GM12878 (cell line): ENCODE data around the gene PHF20. TPM values are rescaled to one million over a fixed set of nuclear protein-coding genes. Genes with fewer than 3 reads are reported as not detected.

Experiments
- ATAC-seq: fragments of 200-7000 bp; cut with Tn5 transposase; 3 replicates; pipeline ENCODE4 v1.9.1; 2020; ENCODE audit warnings: mild to moderate bottlenecking, moderate library complexity
- BruUV-seq: library from RNA; stranded (reverse); fragments of 400-500 nt; replicated peaks from 2 replicates; lab custom pipeline; 2021; lab: Mats Ljungman, UMichigan
- CTCF ChIA-PET: fragments of 300-600 bp; sonication (Branson Sonifier 250); formaldehyde crosslinking; extraction: SDS; loops from one replicate; lab custom pipeline; 2021; ENCODE audit warnings: inconsistent platforms; lab: Yijun Ruan, JAX
- POLR2A ChIA-PET: fragments of 350-600 bp; formaldehyde crosslinking; extraction: SDS; loops from one replicate; lab custom pipeline; 2021; ENCODE audit warnings: inconsistent platforms; lab: Charles Lee
- RAD21 ChIA-PET: fragments of 300-600 bp; sonication (Branson Sonifier 250); formaldehyde crosslinking; loops from one replicate; lab custom pipeline; 2023; ENCODE audit warnings: antibody characterized with exemption; ENCODE audit not compliant: unreplicated experiment; lab: Charles Lee
- SMC1A ChIA-PET: fragments of 300-600 bp; sonication (Branson Sonifier 250); formaldehyde crosslinking; loops from one replicate; lab custom pipeline; 2023; ENCODE audit not compliant: unreplicated experiment, uncharacterized antibody; lab: Charles Lee
- DNase-seq: peaks from one replicate; pipeline ENCODE4 v3.0.0-alpha.2; 2011; ENCODE audit warnings: low read depth, low spot score
- FAIRE-seq: peaks from 3 replicates; lab custom pipeline; 2011; peaks lifted over from hg19 to GRCh38; lab: Jason Lieb, UNC
- H2AFZ ChIP-seq: 2 replicates; pipeline ENCODE4 v1.6.0; 2011; ENCODE audit warnings: low read depth, low read length, control low read depth; ENCODE audit not compliant: control insufficient read depth
- H3K27ac ChIP-seq: 2 replicates; pipeline ENCODE4 v1.5.1; 2011; ENCODE audit warnings: control low read depth; ENCODE audit not compliant: control insufficient read depth, insufficient read depth
- H3K27me3 ChIP-seq, 2 experiments: replicated peaks in 1 of 2; 2 replicates each; pipeline versions ENCODE4 v1.6.0 to v1.6.1; 2011; ENCODE audit warnings: low read length in 1 of 2; ENCODE audit not compliant: control insufficient read depth in 2 of 2, insufficient read depth in 2 of 2
- H3K36me3 ChIP-seq, 2 experiments: 2 replicates each; pipeline ENCODE4 v1.5.1; 2011; ENCODE audit warnings: low read length in 1 of 2; ENCODE audit not compliant: control insufficient read depth in 2 of 2, insufficient read depth in 2 of 2
- H3K4me1 ChIP-seq: 2 replicates; pipeline ENCODE4 v1.6.1; 2011; ENCODE audit warnings: mild to moderate bottlenecking, low read length, moderate library complexity, mixed read lengths; ENCODE audit not compliant: control insufficient read depth, insufficient read depth
- H3K4me2 ChIP-seq: 2 replicates; pipeline ENCODE4 v1.6.0; 2011; ENCODE audit warnings: control low read depth; ENCODE audit not compliant: control insufficient read depth, insufficient read depth
- H3K4me3 ChIP-seq: fragments of 200-600 bp; sonication (generic); 2 replicates; pipeline ENCODE4 v1.5.1; 2016
- H3K79me2 ChIP-seq: 2 replicates; pipeline ENCODE4 v1.6.0; 2011; ENCODE audit warnings: low read length; ENCODE audit not compliant: control insufficient read depth, insufficient read depth
- H3K9ac ChIP-seq: 2 replicates; pipeline ENCODE4 v1.8.0; 2011; ENCODE audit warnings: low read length, control low read depth, mixed read lengths; ENCODE audit not compliant: control insufficient read depth, insufficient read depth
- H3K9me3 ChIP-seq: replicated peaks from 3 replicates; pipeline ENCODE4 v1.5.1; 2011; ENCODE audit warnings: mild to moderate bottlenecking, low read length; ENCODE audit not compliant: control insufficient read depth, insufficient read depth
- H4K20me1 ChIP-seq: 2 replicates; pipeline ENCODE4 v1.6.0; 2011; ENCODE audit not compliant: control insufficient read depth, insufficient read depth
- BCL11A ChIP-seq: IDR thresholded peaks from 2 replicates; pipeline ENCODE4 v1.6.1; 2011; ENCODE audit warnings: low read depth, low read length
- BHLHE40 ChIP-seq, 2 experiments: fragments of 450-650 bp in 1 of 2; IDR thresholded peaks; 2 replicates each; pipeline ENCODE4 v1.6.1; 2011 to 2017; ENCODE audit warnings: low read depth in 2 of 2, borderline replicate concordance in 1 of 2, improper control_type of control experiment in 1 of 2, low read length in 1 of 2, mild to moderate bottlenecking in 1 of 2
- CBFB ChIP-seq: IDR thresholded peaks from 2 replicates; pipeline ENCODE4 v1.6.1; 2016; ENCODE audit warnings: antibody characterized with exemption, low read depth
- EGR1 ChIP-seq, 2 experiments: IDR thresholded peaks; 1 replicate in 1 of 2; 2 replicates in 1 of 2; pipeline ENCODE4 v1.6.1; 2011 to 2012; ENCODE audit warnings: low read depth in 2 of 2, low read length in 2 of 2, borderline replicate concordance in 1 of 2, mild to moderate bottlenecking in 1 of 2, moderate library complexity in 1 of 2
- HCFC1 ChIP-seq: fragments of 150-350 bp; IDR thresholded peaks from 2 replicates; pipeline ENCODE4 v1.6.1; 2014; ENCODE audit warnings: low read length
- IRF4 ChIP-seq: IDR thresholded peaks from 2 replicates; pipeline ENCODE4 v1.6.1; 2011; ENCODE audit warnings: low read depth, low read length
- MXI1 ChIP-seq: fragments of 150-350 bp; IDR thresholded peaks from 2 replicates; pipeline ENCODE4 v1.6.1; 2011; ENCODE audit warnings: low read depth, mild to moderate bottlenecking, inconsistent platforms, low read length, improper control_type of control experiment
- MYC ChIP-seq: IDR thresholded peaks from 2 replicates; pipeline ENCODE4 v1.6.1; 2011; ENCODE audit warnings: mild to moderate bottlenecking, low read length, moderate library complexity, inconsistent platforms; ENCODE audit not compliant: insufficient read depth, insufficient replicate concordance, insufficient read length, severe bottlenecking
- NFIC ChIP-seq: IDR thresholded peaks from 2 replicates; pipeline ENCODE4 v1.6.1; 2012; ENCODE audit warnings: low read depth, mild to moderate bottlenecking, inconsistent platforms, low read length, moderate library complexity
- NFYB ChIP-seq: IDR thresholded peaks from 2 replicates; pipeline ENCODE4 v1.6.1; 2011; ENCODE audit warnings: low read depth, mild to moderate bottlenecking, low read length, improper control_type of control experiment, moderate library complexity; ENCODE audit not compliant: insufficient read depth
- SUZ12 ChIP-seq: fragments of 200-600 bp; sonication (generic); IDR thresholded peaks from one replicate; pipeline ENCODE4 v1.6.1; 2018; ENCODE audit warnings: antibody characterized with exemption, mild to moderate bottlenecking; ENCODE audit not compliant: unreplicated experiment
- ZZZ3 ChIP-seq: IDR thresholded peaks from 2 replicates; pipeline ENCODE4 v1.6.1; 2011; ENCODE audit warnings: low read depth; ENCODE audit not compliant: control insufficient read depth, insufficient read length
- WGBS: methylation state at CpG from one replicate; pipeline ENCODE4 v1.1.6; 2016; ENCODE audit warnings: low lambda C conversion rate; ENCODE audit not compliant: insufficient replicate concordance, insufficient coverage; ENCODE audit errors: missing lambda C conversion rate; 5-methylcytosine and 5-hydroxymethylcytosine counted together
- in situ Hi-C: fragments of 300-500 bp; cut with MboI; formaldehyde crosslinking; loops from 9 replicates; pipeline ENCODE4 v1.14.3; 2018; ENCODE audit warnings: mixed read lengths
- intact Hi-C: fragments of 100-400 bp; cut with micrococcal nuclease; formaldehyde crosslinking; loops from one replicate; pipeline ENCODE4 v1.14.2; 2022; ENCODE audit not compliant: unreplicated experiment
- polyA plus RNA-seq, 11 experiments: library from polyadenylated mRNA; depleted of rRNA in 4 of 11; unstranded in 6 of 11; stranded (reverse) in 5 of 11; fragments of >200 nt; fragmentation: Nextera tagmentation in 4 of 11; fragmentation: Illumina TruSeq in 1 of 11; extraction: Ambion mirVana in 4 of 11; extraction: Trizol in 1 of 11; gene quantifications; 1 replicate in 1 of 11; 2 replicates in 10 of 11; pipeline versions ENCODE4 v1.2.1 to v1.2.3, GENCODE V29; 2011 to 2016; ENCODE audit warnings: inconsistent platforms in 2 of 11, missing spikeins in 2 of 11, low read depth in 1 of 11
- total RNA-seq, 4 experiments: library from RNA; depleted of rRNA in 3 of 4; stranded (reverse); fragments of >200 nt in 3 of 4; fragmentation: Illumina TruSeq in 1 of 4; extraction: Trizol in 1 of 4; gene quantifications; 2 replicates each; pipeline versions ENCODE4 v1.2.1 to v1.2.3, GENCODE V29; 2013 to 2021
- TF ChIP-seq, protein P1 (sequence below): fragments of 450-650 bp; IDR thresholded peaks from 2 replicates; pipeline ENCODE4 v1.6.1; 2017; ENCODE audit warnings: mild to moderate bottlenecking, moderate library complexity
- TF ChIP-seq, protein P2 (sequence below): IDR thresholded peaks from 2 replicates; pipeline ENCODE4 v1.6.1; 2011; ENCODE audit warnings: borderline replicate concordance, low read depth, mild to moderate bottlenecking, moderate library complexity, low read length; ENCODE audit not compliant: insufficient read depth, poor library complexity, severe bottlenecking

The PHF20 gene
- total and polyA plus RNA-seq, 10 of the 15 experiments (the other 5 are each of a cell fraction or from before 2014, with no cell fraction given), result 31.6 to 91.2 (median 46.8) TPM

DNA sequence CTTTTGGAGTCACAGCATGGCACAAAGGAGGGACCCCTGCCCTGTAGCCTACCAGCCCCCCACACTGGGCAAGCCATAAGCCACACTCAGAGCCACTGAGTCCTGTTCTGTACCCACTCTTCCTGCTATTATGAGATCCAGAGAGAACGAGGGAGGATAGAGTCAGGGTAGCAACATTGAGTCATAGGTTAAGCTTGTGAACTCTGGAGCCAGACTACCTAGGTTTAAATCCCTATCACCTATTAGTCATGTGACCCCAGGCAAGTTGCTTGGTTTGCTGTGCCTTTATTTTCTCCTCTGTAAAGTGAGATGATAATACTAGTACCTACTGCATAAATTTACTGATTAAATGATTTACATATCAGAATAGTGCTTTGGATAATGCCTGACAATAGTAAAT lies 197.1 kb downstream of the PHF20 start:
- Histone ChIP-seq H4K20me1 (no peaks in the 10 kb centered on the region), H3K36me3 (no peaks in the 10 kb centered on the region), H3K4me3 (no peak overlapping the region), H3K4me1 (no peaks in the 10 kb centered on the region), H3K79me2 (no peaks in the 10 kb centered on the region), H2AFZ (no peak overlapping the region), H3K9me3 (no peaks in the 10 kb centered on the region), H3K27me3 (no peaks in the 10 kb centered on the region; a peak in 2 of 4 replicates), H3K9ac (no peak overlapping the region), H3K27ac (no peak overlapping the region), H3K4me2 (no peak overlapping the region)
- in situ Hi-C loops (no loop called here), intact Hi-C loops (no loop called here)
- WGBS, result 72% methylated on average over 1 of the region's 1 CpG
- BruUV-seq, result no TSS peak
- TF ChIP-seq HCFC1 (no peak), CBFB (no peak), ZZZ3 (no peak), EGR1 (IDR thresholded peaks at IDR 0.05; ENCODE audit: borderline replicate concordance in 1 of 2, low read depth in 2 of 2, low read length in 2 of 2) (no peak), NFIC (no peak), BHLHE40 (IDR thresholded peaks at IDR 0.05; ENCODE audit: borderline replicate concordance in 1 of 2, low read depth in 2 of 2, low read length in 1 of 2) (no peak), MYC (no peak), SUZ12 (no peak), MXI1 (no peak), BCL11A (no peak), IRF4 (no peak), NFYB (no peak)
- TF ChIP-seq, protein P1, sequence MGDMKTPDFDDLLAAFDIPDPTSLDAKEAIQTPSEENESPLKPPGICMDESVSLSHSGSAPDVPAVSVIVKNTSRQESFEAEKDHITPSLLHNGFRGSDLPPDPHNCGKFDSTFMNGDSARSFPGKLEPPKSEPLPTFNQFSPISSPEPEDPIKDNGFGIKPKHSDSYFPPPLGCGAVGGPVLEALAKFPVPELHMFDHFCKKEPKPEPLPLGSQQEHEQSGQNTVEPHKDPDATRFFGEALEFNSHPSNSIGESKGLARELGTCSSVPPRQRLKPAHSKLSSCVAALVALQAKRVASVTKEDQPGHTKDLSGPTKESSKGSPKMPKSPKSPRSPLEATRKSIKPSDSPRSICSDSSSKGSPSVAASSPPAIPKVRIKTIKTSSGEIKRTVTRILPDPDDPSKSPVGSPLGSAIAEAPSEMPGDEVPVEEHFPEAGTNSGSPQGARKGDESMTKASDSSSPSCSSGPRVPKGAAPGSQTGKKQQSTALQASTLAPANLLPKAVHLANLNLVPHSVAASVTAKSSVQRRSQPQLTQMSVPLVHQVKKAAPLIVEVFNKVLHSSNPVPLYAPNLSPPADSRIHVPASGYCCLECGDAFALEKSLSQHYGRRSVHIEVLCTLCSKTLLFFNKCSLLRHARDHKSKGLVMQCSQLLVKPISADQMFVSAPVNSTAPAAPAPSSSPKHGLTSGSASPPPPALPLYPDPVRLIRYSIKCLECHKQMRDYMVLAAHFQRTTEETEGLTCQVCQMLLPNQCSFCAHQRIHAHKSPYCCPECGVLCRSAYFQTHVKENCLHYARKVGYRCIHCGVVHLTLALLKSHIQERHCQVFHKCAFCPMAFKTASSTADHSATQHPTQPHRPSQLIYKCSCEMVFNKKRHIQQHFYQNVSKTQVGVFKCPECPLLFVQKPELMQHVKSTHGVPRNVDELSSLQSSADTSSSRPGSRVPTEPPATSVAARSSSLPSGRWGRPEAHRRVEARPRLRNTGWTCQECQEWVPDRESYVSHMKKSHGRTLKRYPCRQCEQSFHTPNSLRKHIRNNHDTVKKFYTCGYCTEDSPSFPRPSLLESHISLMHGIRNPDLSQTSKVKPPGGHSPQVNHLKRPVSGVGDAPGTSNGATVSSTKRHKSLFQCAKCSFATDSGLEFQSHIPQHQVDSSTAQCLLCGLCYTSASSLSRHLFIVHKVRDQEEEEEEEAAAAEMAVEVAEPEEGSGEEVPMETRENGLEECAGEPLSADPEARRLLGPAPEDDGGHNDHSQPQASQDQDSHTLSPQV, result no peak
- TF ChIP-seq, protein P2, sequence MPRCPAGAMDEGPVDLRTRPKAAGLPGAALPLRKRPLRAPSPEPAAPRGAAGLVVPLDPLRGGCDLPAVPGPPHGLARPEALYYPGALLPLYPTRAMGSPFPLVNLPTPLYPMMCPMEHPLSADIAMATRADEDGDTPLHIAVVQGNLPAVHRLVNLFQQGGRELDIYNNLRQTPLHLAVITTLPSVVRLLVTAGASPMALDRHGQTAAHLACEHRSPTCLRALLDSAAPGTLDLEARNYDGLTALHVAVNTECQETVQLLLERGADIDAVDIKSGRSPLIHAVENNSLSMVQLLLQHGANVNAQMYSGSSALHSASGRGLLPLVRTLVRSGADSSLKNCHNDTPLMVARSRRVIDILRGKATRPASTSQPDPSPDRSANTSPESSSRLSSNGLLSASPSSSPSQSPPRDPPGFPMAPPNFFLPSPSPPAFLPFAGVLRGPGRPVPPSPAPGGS, result no peak
- POLR2A ChIA-PET, result no interaction called here
- ATAC-seq, result no peak
- SMC1A ChIA-PET, result interaction anchor here (1.8 kb wide), 1 partner anchor 13 kb away, joined by 4 read pairs; no protein-coding TSS in a partner anchor
- CTCF ChIA-PET, result interaction anchor here (0.8 kb wide), 1 partner anchor 15 kb away, joined by 3 read pairs; the partner anchor contains the start of gene SCAND1
- RAD21 ChIA-PET, result no interaction called here
- no peak for DNase-seq
- no peak for FAIRE-seq
